ENCODE measurements around the gene PPHLN1. TPM values are rescaled to one million over a fixed set of nuclear protein-coding genes. Genes with fewer than 3 reads are reported as not detected.
A peak's percentile ranks its signal among the peaks of the same experiment; 100 is the strongest.

Gene PPHLN1
- total RNA-seq, 1 donor from 2014 or later = 74.9 TPM

DNA sequence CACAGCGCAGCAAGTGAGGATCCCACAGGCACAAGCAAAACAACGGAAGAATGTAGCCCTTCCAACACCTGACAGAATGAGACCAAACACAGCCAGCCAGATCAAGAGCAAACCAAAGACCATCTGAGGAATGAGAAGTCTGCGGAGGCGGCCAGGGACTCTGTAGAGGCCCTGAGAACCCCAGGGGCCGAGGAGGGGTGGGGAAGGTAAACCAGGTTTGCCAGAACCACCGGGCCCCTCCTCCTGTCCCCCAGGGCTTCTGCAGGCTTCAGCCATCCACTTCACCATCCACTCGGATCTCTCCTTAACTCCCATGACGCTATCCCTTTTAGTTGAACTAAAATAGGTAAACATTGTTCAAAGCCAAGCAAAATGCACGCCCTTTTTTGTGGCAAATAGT is 37.4 kb upstream of the PPHLN1 start:
- no peak overlapping the region for H3K4me3 Mint-ChIP-seq
- peaks cover 13% of the 10 kb centered on the region for H3K4me1 Mint-ChIP-seq
- no peak overlapping the region for H3K27ac Mint-ChIP-seq
- no peaks in the 10 kb centered on the region for H3K9me3 Mint-ChIP-seq
- TF ChIP-seq, protein P1, sequence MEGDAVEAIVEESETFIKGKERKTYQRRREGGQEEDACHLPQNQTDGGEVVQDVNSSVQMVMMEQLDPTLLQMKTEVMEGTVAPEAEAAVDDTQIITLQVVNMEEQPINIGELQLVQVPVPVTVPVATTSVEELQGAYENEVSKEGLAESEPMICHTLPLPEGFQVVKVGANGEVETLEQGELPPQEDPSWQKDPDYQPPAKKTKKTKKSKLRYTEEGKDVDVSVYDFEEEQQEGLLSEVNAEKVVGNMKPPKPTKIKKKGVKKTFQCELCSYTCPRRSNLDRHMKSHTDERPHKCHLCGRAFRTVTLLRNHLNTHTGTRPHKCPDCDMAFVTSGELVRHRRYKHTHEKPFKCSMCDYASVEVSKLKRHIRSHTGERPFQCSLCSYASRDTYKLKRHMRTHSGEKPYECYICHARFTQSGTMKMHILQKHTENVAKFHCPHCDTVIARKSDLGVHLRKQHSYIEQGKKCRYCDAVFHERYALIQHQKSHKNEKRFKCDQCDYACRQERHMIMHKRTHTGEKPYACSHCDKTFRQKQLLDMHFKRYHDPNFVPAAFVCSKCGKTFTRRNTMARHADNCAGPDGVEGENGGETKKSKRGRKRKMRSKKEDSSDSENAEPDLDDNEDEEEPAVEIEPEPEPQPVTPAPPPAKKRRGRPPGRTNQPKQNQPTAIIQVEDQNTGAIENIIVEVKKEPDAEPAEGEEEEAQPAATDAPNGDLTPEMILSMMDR (IDR thresholded peaks at IDR 0.05; ENCODE audit: unreplicated experiment) = no peak
- no peaks in the 10 kb centered on the region for H3K27me3 Mint-ChIP-seq (ENCODE audit: low read depth)
- no peaks in the 10 kb centered on the region for H3K36me3 Mint-ChIP-seq
- DNase-seq (ENCODE audit: low spot score in 2 of 2, unreplicated experiment in 2 of 2) = no peak

GRCh38 chr12:42291680-42292079 is 34.3 kb upstream of the PPHLN1 start:
- no peak for DNase-seq (ENCODE audit: low spot score in 2 of 2, unreplicated experiment in 2 of 2)
- H3K27me3 Mint-ChIP-seq (ENCODE audit: low read depth) = no peaks in the 10 kb centered on the region
- no peak overlapping the region for H3K27ac Mint-ChIP-seq
- TF ChIP-seq, protein P1 (IDR thresholded peaks at IDR 0.05; ENCODE audit: unreplicated experiment) = no peak
- peaks cover 2% of the 10 kb centered on the region for H3K4me1 Mint-ChIP-seq
- H3K36me3 Mint-ChIP-seq = no peaks in the 10 kb centered on the region
- no peaks in the 10 kb centered on the region for H3K9me3 Mint-ChIP-seq
- H3K4me3 Mint-ChIP-seq = no peak overlapping the region

- DNase-seq (ENCODE audit: low spot score in 2 of 2, unreplicated experiment in 2 of 2) = no peak
- H3K4me3 Mint-ChIP-seq = no peak overlapping the region
- no peak overlapping the region for H3K27ac Mint-ChIP-seq
- no peaks in the 10 kb centered on the region for H3K27me3 Mint-ChIP-seq (ENCODE audit: low read depth)
- H3K4me1 Mint-ChIP-seq = peaks cover under 1% of the 10 kb centered on the region
- H3K36me3 Mint-ChIP-seq = no peaks in the 10 kb centered on the region
- no peaks in the 10 kb centered on the region for H3K9me3 Mint-ChIP-seq
- TF ChIP-seq, protein P1 (IDR thresholded peaks at IDR 0.05; ENCODE audit: unreplicated experiment) = peak; percentile 45
These were observed 29.4 kb upstream of the PPHLN1 start for GRCh38 chr12:42296503-42297109.

- no peaks in the 10 kb centered on the region for H3K36me3 Mint-ChIP-seq
- H3K4me1 Mint-ChIP-seq = no peaks in the 10 kb centered on the region
- H3K4me3 Mint-ChIP-seq = no peak overlapping the region
- no peak for DNase-seq (ENCODE audit: low spot score in 2 of 2, unreplicated experiment in 2 of 2)
- TF ChIP-seq, protein P1 (IDR thresholded peaks at IDR 0.05; ENCODE audit: unreplicated experiment) = no peak
- no peaks in the 10 kb centered on the region for H3K27me3 Mint-ChIP-seq (ENCODE audit: low read depth)
- no peak overlapping the region for H3K27ac Mint-ChIP-seq
- H3K9me3 Mint-ChIP-seq = no peaks in the 10 kb centered on the region
These were observed 27.1 kb upstream of the PPHLN1 start for GRCh38 chr12:42298887-42299286.

DNA sequence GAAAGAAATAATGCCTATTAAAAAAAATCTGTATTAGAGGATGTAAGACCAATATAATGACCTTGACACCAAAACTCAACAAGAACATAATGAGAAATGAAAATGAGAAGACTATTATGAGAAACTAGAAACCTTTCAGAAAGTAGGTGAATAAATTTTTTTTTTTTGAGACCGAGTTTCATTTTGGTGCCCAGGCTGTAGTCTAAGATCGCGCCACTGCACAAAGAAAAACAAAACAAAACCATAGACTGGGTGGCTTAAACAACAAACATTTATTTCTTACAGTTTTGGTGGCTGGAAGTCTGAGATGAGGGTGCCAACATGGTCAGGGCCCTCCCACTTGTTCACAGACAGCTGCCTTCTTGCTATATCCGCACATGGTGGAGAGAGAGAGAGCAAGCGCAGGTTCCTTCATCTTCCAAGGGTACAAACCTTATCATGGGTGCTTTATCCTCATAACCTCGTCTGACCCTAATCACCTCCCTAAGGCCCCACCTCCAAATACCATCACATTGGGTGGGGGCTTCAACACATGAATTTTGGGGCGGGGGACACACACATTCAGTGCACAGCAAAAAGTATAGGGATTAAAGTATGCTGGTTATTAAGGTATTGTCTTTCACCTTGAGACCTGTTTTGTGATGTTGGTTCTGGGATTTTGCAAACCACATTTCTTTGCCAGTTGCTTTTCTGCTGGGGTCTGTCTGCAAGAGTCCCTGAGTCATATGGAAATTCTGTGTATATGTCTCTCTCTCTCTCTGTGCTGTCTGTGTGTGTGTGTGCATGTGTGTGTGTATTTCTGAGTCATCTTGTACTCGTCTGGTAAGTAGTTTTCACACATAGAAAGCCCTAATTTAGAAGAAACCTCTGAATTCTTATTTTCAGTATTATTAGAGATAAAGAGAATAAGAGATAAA is 26.3 kb upstream of the PPHLN1 start:
- no peak for DNase-seq (ENCODE audit: low spot score in 2 of 2, unreplicated experiment in 2 of 2)
- Mint-ChIP-seq H3K36me3 (no peaks in the 10 kb centered on the region), H3K9me3 (no peaks in the 10 kb centered on the region), H3K27me3 (ENCODE audit: low read depth) (no peaks in the 10 kb centered on the region), H3K4me1 (no peaks in the 10 kb centered on the region), H3K27ac (no peak overlapping the region), H3K4me3 (no peak overlapping the region)
- TF ChIP-seq, protein P1 (IDR thresholded peaks at IDR 0.05; ENCODE audit: unreplicated experiment) = no peak
